HepG2 (cell line): ENCODE results near the gene MFRP. TPM values are rescaled to one million over a fixed set of nuclear protein-coding genes. Genes with fewer than 3 reads are reported as not detected.

Experiments used
- ATAC-seq: fragments of 200-7000 bp; cut with Tn5 transposase; 3 replicates; pipeline ENCODE4 v1.9.1; 2020; ENCODE audit warnings: mild to moderate bottlenecking, moderate library complexity
- BruUV-seq: library from RNA; stranded (reverse); fragments of 400-500 nt; replicated peaks from 2 replicates; lab custom pipeline; 2021; lab: Mats Ljungman, UMichigan
- CTCF ChIA-PET: fragments of 300-600 bp; formaldehyde crosslinking; extraction: SDS; loops from one replicate; lab custom pipeline; 2021; ENCODE audit warnings: low total read pairs, inconsistent platforms, low intra/inter-chr PET ratio; lab: Yijun Ruan, JAX
- POLR2A ChIA-PET: fragments of 350-600 bp; sonication (Branson Sonifier 250); formaldehyde crosslinking; loops from one replicate; lab custom pipeline; 2020; ENCODE audit warnings: antibody characterized with exemption, inconsistent platforms; lab: Yijun Ruan, JAX
- DNase-seq: peaks from one replicate; pipeline ENCODE4 v3.0.0-alpha.2; 2015; ENCODE audit warnings: low spot score
- FAIRE-seq: peaks from 3 replicates; lab custom pipeline; 2011; peaks lifted over from hg19 to GRCh38; lab: Jason Lieb, UNC
- H2AFZ ChIP-seq: one replicate; pipeline ENCODE4 v1.6.1; 2011; ENCODE audit warnings: low read length, inconsistent platforms
- H3K27ac ChIP-seq: fragments of 300-600 bp; 3 replicates; pipeline ENCODE4 v1.8.0; 2011; ENCODE audit warnings: mixed run types, mild to moderate bottlenecking, mixed read lengths, low read length, inconsistent platforms; ENCODE audit not compliant: insufficient read depth; ENCODE audit errors: extremely low read length
- H3K27me3 ChIP-seq, 2 experiments: fragments of 200-600 bp in 1 of 2; 2 replicates in 1 of 2; 3 replicates in 1 of 2; pipeline versions ENCODE4 v1.6.0 to v1.8.0; 2011; ENCODE audit warnings: low read length in 2 of 2, mild to moderate bottlenecking in 2 of 2, moderate library complexity in 2 of 2, inconsistent platforms in 1 of 2; ENCODE audit not compliant: insufficient read depth in 2 of 2, control insufficient read depth in 1 of 2
- H3K36me3 ChIP-seq, 2 experiments: fragments of 200-600 bp in 1 of 2; replicated peaks in 1 of 2; 2 replicates in 1 of 2; 3 replicates in 1 of 2; pipeline versions ENCODE4 v1.5.1 to v1.8.0; 2011; ENCODE audit warnings: low read length in 2 of 2, inconsistent platforms in 1 of 2; ENCODE audit not compliant: insufficient read depth in 2 of 2, control insufficient read depth in 1 of 2
- H3K4me1 ChIP-seq: 2 replicates; pipeline ENCODE4 v1.5.1; 2012; ENCODE audit warnings: low read length, inconsistent platforms; ENCODE audit not compliant: insufficient read depth
- H3K4me2 ChIP-seq: 2 replicates; pipeline ENCODE4 v1.6.0; 2011; ENCODE audit warnings: low read depth, low read length, inconsistent platforms
- H3K4me3 ChIP-seq, 3 experiments: fragments of 200-600 bp in 1 of 3; sonication (generic), shearing (Covaris generic) in 1 of 3; replicated peaks in 1 of 3; 2 replicates each; pipeline ENCODE4 v1.5.1; 2011 to 2016; ENCODE audit warnings: low read length in 3 of 3, inconsistent platforms in 2 of 3, low read depth in 2 of 3, mild to moderate bottlenecking in 2 of 3, control low read depth in 1 of 3, mixed read lengths in 1 of 3; ENCODE audit not compliant: insufficient read depth in 1 of 3
- H3K79me2 ChIP-seq: one replicate; pipeline ENCODE4 v1.6.1; 2011; ENCODE audit warnings: low read length, inconsistent platforms; ENCODE audit not compliant: insufficient read depth
- H3K9ac ChIP-seq: 2 replicates; pipeline ENCODE4 v1.6.0; 2011; ENCODE audit warnings: mild to moderate bottlenecking, low read depth, low read length, inconsistent platforms; ENCODE audit not compliant: insufficient read depth
- H3K9me3 ChIP-seq: 2 replicates; pipeline ENCODE4 v1.5.1; 2012; ENCODE audit warnings: mild to moderate bottlenecking, low read length
- H4K20me1 ChIP-seq: 2 replicates; pipeline ENCODE4 v1.6.0; 2011; ENCODE audit warnings: inconsistent platforms, mild to moderate bottlenecking, low read length, moderate library complexity; ENCODE audit not compliant: insufficient read depth
- CEBPB ChIP-seq: IDR thresholded peaks from 2 replicates; pipeline ENCODE4 v1.6.1; 2011; ENCODE audit warnings: low read depth, low read length, improper control_type of control experiment, borderline replicate concordance
- DMTF1 ChIP-seq: sonication (generic); formaldehyde crosslinking; IDR thresholded peaks from 2 replicates; pipeline ENCODE4 v1.4.0; 2020; ENCODE audit warnings: mild to moderate bottlenecking, missing genetic modification reagents
- PCBP2 ChIP-seq: fragments of 200-400 bp; formaldehyde crosslinking; optimal IDR thresholded peaks from 2 replicates; pipeline ENCODE3; 2018; ENCODE audit warnings: low read length, low read depth; ENCODE audit not compliant: poor library complexity, severe bottlenecking
- RBAK ChIP-seq: sonication (generic); formaldehyde crosslinking; IDR thresholded peaks from 2 replicates; pipeline ENCODE4 v1.5.1; 2020; ENCODE audit warnings: mild to moderate bottlenecking, missing genetic modification reagents
- SIN3A ChIP-seq: IDR thresholded peaks from 2 replicates; pipeline ENCODE4 v1.6.1; 2011; ENCODE audit warnings: low read depth, mild to moderate bottlenecking, control low read depth, low read length, borderline replicate concordance
- SRSF4 ChIP-seq: fragments of 200-400 bp; formaldehyde crosslinking; IDR thresholded peaks from one replicate; pipeline ENCODE4 v1.6.1; 2018; ENCODE audit warnings: mild to moderate bottlenecking, low read depth, low read length, moderate library complexity; ENCODE audit not compliant: poor library complexity, severe bottlenecking
- TBL1XR1 ChIP-seq: fragments of 150-350 bp; IDR thresholded peaks from 2 replicates; pipeline ENCODE4 v1.6.1; 2014; ENCODE audit warnings: borderline replicate concordance, low read length; ENCODE audit not compliant: partially characterized antibody
- ZNF124 ChIP-seq: sonication (generic); formaldehyde crosslinking; IDR thresholded peaks from 2 replicates; pipeline ENCODE4 v1.4.0; 2020; ENCODE audit warnings: missing genetic modification reagents
- ZNF543 ChIP-seq: sonication (generic); formaldehyde crosslinking; IDR thresholded peaks from 2 replicates; pipeline ENCODE4 v1.4.0; 2020; ENCODE audit warnings: mild to moderate bottlenecking, missing genetic modification reagents
- ZNF792 ChIP-seq: IDR thresholded peaks from 2 replicates; pipeline ENCODE4 v1.6.1; 2016
- WGBS: methylation state at CpG from one replicate; pipeline ENCODE4 v1.1.6; 2017; ENCODE audit warnings: low lambda C conversion rate; 5-methylcytosine and 5-hydroxymethylcytosine counted together
- in situ Hi-C: cut with HindIII; loops from 2 replicates; pipeline ENCODE4 v1.10.0; 2017; ENCODE audit warnings: low pct_unique_long_range_greater_than_20kb; ENCODE audit not compliant: extremely low pct_ligation_motif_present
- intact Hi-C: fragments of 100-400 bp; cut with micrococcal nuclease; formaldehyde crosslinking; loops from one replicate; pipeline ENCODE4 v1.10.0; 2022; ENCODE audit not compliant: unreplicated experiment
- polyA plus RNA-seq, 8 experiments: library from polyadenylated mRNA; depleted of rRNA in 3 of 8; stranded (reverse) in 7 of 8; unstranded in 1 of 8; fragments of >200 nt; fragmentation: Illumina TruSeq in 4 of 8; extraction: Trizol in 4 of 8; gene quantifications; 2 replicates each; pipeline versions ENCODE4 v1.2.1 to v1.2.3, GENCODE V29; 2011 to 2016; ENCODE audit warnings: low read depth in 4 of 8, missing spikeins in 1 of 8, mixed read lengths in 1 of 8; ENCODE audit not compliant: insufficient read depth in 1 of 8
- total RNA-seq, 5 experiments: library from RNA; depleted of rRNA; stranded (reverse); fragments of >200 nt; fragmentation: Illumina TruSeq; extraction: Trizol; gene quantifications; 2 replicates each; pipeline ENCODE4 v1.2.3, GENCODE V29; 2016; ENCODE audit warnings: low read depth in 1 of 5

Gene MFRP
- total and polyA plus RNA-seq, 2 of the 13 experiments (the other 11 are each of a cell fraction or from before 2014, with no cell fraction given), result not detected

GRCh38 chr11:119303227-119303718, 43.2 kb downstream of the MFRP start:
- ChIA-PET CTCF (no interaction called here), POLR2A (interaction anchor here (1.5 kb wide), 1 partner anchor 14 kb away, joined by 4 read pairs; the partner anchor contains the start of gene MCAM)
- Histone ChIP-seq H2AFZ (no peak overlapping the region), H3K9me3 (no peaks in the 10 kb centered on the region), H3K4me1 (peaks cover 22% of the 10 kb centered on the region), H3K27me3 (no peaks in the 10 kb centered on the region), H3K27ac (no peak overlapping the region), H3K4me3 (no peak overlapping the region), H3K79me2 (no peaks in the 10 kb centered on the region), H3K4me2 (no peak overlapping the region), H3K9ac (no peak overlapping the region), H3K36me3 (peaks cover 14 to 29% of the 10 kb centered on the region in 2 experiments), H4K20me1 (no peaks in the 10 kb centered on the region)
- ATAC-seq (no peak), FAIRE-seq (no peak), DNase-seq (no peak)
- intact Hi-C loops (no loop called here), in situ Hi-C loops (no loop called here)
- WGBS, result 94% methylated on average over 5 of the region's 5 CpGs
- BruUV-seq, result no TSS peak
- no peak for TF ChIP-seq SIN3A
- peak; percentile 31; the same call in 1 of the 2 replicates for TF ChIP-seq CEBPB
- no peak for TF ChIP-seq SRSF4

- peaks cover 18 to 45% of the 10 kb centered on the region in 2 experiments for H3K36me3 ChIP-seq
- 97% methylated on average over 3 of the region's 3 CpGs for WGBS
- ChIA-PET CTCF (no interaction called here), POLR2A (interaction anchor here (0.6 kb wide), 1 partner anchor 81 kb away, joined by 3 read pairs; no protein-coding TSS in a partner anchor)
- H3K27ac ChIP-seq, result no peak overlapping the region
- no peaks in the 10 kb centered on the region for H3K9me3 ChIP-seq
- H3K9ac ChIP-seq, result no peak overlapping the region
- FAIRE-seq, result no peak
- no peak for TF ChIP-seq TBL1XR1
- TF ChIP-seq ZNF124 (CRISPR knock-in tag), result no peak
- no peak for TF ChIP-seq ZNF543 (CRISPR knock-in tag)
- no peak for TF ChIP-seq RBAK (CRISPR knock-in tag)
- TF ChIP-seq ZNF792 (CRISPR knock-in tag), result no peak
- no peak for TF ChIP-seq DMTF1 (CRISPR knock-in tag)
- no peak for TF ChIP-seq PCBP2
- DNase-seq, result no peak
- no peaks in the 10 kb centered on the region for H4K20me1 ChIP-seq
- no peaks in the 10 kb centered on the region for H3K79me2 ChIP-seq
- H3K4me3 ChIP-seq, result no peak overlapping the region
- intact Hi-C loops (no loop called here), in situ Hi-C loops (no loop called here)
- peaks cover 2% of the 10 kb centered on the region for H3K4me1 ChIP-seq
- H3K27me3 ChIP-seq, result no peaks in the 10 kb centered on the region
- H2AFZ ChIP-seq, result no peak overlapping the region
- no TSS peak for BruUV-seq
- H3K4me2 ChIP-seq, result no peak overlapping the region
- no peak for ATAC-seq
These were observed 46.1 kb downstream of the MFRP start for GRCh38 chr11:119300198-119300964.
